GM18502 (cell line): ENCODE measurements around the gene SPRED1.

Experiments
- ATAC-seq: cut with Tn5 transposase; IDR thresholded peaks from one replicate; pipeline ENCODE4 v1.9.1; 2021; ENCODE audit warnings: mild to moderate bottlenecking; ENCODE audit not compliant: unreplicated experiment, poor library complexity

The SPRED1 gene

GRCh38 chr15:38332711-38333110, 80.1 kb downstream of the SPRED1 start:
- ATAC-seq = no peak

GRCh38 chr15:38335116-38335515, 82.5 kb downstream of the SPRED1 start:
- no peak for ATAC-seq

DNA sequence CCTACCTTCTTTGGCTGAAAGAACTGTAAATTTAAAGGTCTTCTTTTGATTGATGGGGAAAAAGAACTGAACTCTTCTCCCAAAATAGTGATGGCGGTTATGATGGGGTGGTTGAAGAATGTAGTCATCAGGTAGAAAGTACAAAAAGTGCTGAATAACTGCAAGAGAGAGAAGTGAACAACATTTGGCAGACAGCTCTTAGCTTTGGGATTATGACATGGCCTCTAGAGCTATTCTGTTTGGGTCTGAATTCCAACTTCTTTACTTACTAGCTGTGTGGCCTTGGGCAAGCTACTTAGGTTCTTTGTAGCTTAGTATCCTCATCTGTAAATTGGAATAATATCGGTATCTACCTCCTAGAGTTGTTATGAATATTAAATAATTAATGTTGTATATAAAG, 91.7 kb downstream of the SPRED1 start:
- no peak for ATAC-seq

GRCh38 chr15:38349251-38349650, 96.6 kb downstream of the SPRED1 start:
- no peak for ATAC-seq

DNA sequence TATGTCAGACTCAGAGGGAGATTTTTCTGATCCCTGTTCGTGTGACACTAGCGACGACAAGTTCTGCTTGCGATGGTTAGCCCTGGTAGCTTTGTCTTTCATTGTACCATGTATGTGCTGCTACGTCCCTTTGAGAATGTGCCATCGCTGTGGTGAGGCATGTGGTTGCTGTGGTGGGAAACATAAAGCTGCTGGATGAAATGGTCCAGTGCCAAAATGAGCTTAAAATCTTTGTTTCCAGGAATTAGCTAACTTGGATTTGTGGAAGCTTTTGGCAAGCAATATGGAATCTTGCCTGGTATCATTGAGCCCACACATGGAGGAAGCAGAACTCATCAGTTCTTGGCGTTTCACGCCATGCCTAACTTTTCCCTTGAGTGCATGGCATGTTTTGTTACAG, 98.8 kb downstream of the SPRED1 start:
- ATAC-seq = no peak

GRCh38 chr15:38354315-38354929, 101.8 kb downstream of the SPRED1 start:
- peak; percentile 65 for ATAC-seq

- ATAC-seq = no peak
Measured at GRCh38 chr15:38362355-38362754, 109.7 kb downstream of the SPRED1 start.

GRCh38 chr15:38367476-38367875, 114.8 kb downstream of the SPRED1 start:
- no peak for ATAC-seq

- ATAC-seq = no peak
Measured at GRCh38 chr15:38369936-38370478, 117.4 kb downstream of the SPRED1 start.

- no peak for ATAC-seq
Measured at GRCh38 chr15:38373016-38373415, 120.4 kb downstream of the SPRED1 start.

DNA sequence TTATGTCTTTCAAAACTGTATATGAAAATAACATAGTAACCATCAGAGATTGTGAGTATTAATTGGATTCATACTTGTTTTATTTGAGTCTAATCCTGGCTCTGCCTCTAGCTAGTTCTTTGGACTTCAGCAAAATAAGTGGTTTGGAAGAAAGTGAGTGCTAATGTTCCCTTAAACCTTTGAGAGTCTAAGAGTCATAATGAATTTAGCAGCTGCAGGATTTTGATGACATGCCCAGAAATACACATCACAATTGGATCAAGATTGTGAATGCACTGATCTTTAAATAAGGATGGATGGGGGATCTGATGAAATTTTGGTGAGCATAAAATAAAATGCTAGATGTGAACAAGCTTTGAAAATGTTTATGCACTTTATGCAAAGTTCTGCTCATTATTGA, 121.4 kb downstream of the SPRED1 start:
- no peak for ATAC-seq

DNA sequence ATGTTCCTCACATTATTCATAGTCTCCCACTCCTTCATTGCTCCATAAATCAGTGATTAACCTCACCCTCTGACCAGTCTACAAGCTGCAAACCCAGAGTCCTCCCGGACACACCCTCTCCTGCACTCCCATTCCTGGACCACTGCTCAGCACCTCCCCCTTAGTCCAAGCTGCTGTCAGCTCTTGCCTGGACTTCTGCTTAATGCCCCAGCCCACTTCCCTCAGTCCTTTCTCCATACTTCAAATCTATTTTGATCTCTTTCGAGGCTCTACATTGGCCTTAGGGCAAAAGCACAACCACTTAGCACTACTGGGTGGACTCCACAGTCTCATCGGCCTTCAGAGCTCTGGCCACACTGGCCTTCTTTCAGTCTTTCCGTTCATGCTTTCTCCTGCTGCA, 121.9 kb downstream of the SPRED1 start:
- no peak for ATAC-seq

DNA sequence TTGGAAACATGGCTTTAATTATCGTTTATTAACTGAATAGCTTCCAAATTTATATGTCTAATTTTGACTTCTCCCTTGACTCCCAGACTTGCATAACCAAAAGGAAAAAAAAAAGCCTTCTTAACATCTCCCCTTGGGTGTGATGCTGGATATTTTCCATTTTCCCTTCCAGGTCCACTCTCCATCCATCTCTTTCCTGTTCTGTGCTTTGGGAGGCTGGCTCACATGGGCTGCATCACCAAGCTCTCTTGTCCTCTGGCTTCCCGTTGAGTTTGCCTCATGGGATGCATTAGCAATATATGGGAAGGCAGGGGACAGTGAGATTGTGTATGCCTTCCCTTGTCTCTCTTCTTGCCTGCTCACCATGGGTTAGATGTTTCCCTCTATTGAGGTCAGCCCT, 123.4 kb downstream of the SPRED1 start:
- no peak for ATAC-seq

- no peak for ATAC-seq
Measured at GRCh38 chr15:38377636-38378035, 125.0 kb downstream of the SPRED1 start.

DNA sequence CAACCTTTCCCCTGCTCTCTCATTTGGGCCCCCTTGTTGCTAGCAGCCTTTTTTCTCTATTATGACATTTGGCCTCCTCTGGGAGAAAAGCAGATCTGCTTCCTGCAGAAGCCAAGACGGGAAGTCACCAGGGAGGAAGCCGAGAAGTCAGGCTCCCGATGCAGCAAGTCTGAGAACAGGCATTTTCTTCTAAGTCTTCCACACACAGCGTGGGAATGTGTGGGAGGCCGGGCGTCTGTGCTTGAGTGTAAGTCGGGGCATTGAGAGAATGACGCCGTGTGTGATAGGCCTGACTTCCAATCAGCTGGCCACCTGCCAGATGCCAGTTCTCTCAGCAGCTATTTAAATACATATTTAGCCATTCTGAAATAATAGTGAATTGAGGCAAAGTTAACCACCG, 125.5 kb downstream of the SPRED1 start:
- ATAC-seq = no peak

GRCh38 chr15:38389924-38390542, 137.4 kb downstream of the SPRED1 start:
- peak; percentile 93 for ATAC-seq

GRCh38 chr15:38391191-38391590, 138.6 kb downstream of the SPRED1 start:
- no peak for ATAC-seq

DNA sequence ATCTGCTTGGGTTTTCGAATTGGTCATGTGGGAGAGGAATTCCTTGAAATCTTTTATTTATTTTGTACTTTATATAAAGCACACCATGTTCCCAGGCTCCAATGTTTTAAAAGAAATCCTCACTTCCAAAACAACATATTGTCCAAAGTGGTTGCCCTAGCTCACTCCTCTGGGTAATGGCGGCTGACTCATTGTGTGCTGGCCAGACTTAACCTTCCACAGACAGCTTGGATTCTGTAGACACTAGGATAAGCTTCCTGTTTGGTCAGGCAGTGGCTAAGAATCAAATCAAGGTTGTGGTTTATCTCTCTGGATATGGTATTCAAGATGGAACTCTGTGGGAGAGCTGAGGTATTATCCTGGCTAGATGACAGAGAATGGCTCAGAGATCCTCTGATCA, 145.5 kb downstream of the SPRED1 start:
- ATAC-seq = no peak

DNA sequence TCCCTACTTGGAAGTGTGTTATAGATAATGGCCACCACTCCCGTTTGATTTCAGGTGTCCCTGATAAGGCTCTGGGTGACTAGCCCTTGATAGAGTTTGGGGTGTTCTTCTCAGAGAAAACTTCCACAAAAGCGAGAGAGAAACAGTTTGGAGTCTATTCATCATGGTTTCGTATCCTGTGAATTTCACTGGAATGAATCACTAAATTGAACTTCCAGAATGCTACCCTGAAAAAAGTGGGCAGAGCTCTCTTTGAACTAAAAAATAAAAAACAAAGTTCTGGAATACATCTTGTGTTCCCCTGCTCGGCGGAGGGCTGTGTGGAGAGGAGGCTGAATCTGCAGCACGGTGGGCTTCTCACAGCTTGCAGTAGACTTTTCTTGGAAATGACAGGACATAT, 148.5 kb downstream of the SPRED1 start:
- no peak for ATAC-seq

DNA sequence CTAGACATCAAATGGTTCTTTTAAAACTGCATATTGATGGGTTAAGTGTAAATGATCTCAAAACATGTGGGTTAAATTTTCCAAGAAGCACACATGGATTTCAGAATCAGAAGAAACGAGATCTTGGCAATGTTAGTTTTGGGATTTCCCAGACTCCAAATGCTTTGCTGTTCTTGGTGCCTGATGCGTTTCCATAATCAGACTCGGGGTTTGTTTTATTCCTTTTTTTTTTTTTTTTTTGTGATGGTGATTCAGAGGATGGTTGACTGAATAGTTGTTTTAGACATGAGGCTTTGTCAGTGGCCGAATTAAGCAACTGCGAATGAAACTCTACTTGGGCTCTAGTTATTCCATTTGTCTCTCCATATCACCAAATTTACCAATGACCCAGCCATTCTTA, 149.1 kb downstream of the SPRED1 start:
- ATAC-seq = no peak

DNA sequence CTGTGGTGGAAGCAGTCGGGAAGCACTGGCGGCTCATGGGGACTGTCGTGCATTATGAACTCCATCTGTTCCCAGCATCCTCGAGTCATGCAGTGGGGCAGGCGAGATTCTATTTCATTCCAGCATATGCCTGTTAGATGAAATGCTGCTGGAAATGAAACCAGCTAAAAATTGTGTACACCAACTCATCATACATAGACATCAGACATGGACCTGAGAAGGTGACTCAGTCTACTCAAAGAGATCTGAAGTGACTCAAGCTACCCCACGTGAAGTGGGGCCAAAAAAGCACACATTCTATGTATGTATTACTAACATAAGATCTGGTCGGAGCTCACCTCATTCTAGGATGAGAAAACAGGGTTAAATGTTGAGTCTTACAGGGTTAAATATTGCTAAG, 153.8 kb downstream of the SPRED1 start:
- ATAC-seq = no peak
